Islet of Langerhans (tissue), 1 donor: ENCODE measurements around the gene RIPK3.

Experiments used
- FAIRE-seq: peaks from one replicate; lab custom pipeline; 2011; peaks lifted over from hg19 to GRCh38; lab: Jason Lieb, UNC

The RIPK3 gene

DNA sequence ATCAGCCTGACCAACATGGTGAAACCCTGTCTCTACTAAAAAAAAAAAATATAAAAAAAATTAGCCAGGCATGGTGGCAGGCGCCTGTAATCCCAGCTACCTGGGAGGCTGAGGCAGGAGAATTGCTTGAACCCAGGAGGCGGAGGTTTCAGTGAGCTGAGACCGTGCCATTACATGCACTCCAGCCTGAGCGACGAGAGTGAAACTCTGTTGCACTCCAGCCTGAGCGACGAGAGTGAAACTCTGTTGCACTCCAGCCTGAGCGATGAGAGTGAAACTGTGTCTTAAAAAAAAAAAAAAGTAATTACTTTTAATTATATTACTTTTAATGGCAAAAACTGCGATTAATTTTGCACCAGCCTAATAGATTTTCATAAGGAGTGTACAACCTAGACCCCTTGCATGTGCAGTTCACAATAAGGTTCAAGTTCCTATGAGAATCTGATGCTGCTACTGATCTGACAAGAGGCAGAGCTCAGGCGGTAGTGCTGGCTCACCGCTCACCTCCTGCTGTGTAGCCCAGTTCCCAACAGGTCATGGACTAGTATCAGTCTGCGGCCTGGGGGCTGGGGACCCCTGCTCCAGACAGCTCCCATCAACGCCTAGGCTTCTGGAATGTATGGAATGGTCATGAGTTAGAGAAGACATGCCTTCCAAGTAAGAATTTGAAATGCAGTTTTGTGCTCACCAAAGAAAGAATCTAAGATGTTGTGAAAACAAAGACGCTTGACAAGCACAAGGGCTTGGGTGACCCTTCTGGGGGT lies 18.4 kb downstream of the RIPK3 start:
- no peak for FAIRE-seq

DNA sequence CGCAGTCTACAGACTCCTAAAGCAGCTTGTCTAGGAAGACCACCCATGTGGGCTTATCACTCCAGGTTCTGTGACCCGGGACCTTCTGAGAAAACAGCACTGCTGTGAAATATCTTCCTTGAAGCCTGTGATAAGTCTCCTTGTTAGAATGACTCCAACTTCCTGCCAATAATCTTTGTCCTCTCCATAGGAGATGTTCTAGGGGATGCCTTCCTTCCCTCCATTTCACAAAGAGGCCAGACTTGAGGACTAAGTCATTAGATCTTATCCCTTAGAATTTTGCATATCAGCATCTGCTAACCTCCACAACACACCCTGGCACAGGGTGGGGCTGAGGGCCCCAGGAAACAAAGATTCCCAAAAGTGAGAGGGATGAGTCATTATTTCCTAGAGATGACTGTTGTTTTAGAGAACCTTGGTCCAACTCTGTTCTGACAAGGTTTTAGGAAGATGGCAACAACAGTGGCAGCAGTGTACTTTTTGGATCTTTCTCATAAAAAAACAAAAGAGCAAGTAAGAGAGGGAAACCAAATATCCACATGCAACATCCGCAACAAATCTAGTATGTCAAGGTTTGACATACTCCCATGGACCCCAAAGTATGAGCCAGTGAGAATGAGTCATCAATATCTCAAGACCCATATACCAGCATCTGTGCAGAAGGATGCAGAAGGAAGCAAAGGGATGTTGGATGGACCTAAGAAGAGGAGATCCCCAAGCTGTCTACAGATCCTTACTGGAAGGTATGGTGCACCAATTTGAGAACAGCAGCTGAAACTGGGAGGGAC lies 22.5 kb downstream of the RIPK3 start:
- no peak for FAIRE-seq

DNA sequence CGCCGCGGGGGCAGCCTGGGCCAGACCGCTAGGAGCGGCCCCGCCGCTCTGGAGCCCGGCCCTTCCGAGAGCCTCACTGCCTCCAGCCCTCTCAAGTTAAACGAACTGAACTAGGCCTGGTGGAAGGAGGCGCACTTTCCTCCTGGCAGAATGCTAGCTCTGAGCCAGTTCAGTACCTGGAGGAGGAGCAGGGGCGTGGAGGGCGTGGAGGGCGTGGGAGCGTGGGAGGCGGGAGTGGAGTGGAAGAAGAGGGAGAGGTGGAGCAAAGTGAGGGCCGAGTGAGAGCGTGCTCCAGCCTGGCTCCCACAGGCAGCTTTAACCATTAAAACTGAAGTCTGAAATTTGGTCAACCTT lies 23.2 kb downstream of the RIPK3 start:
- no peak for FAIRE-seq

DNA sequence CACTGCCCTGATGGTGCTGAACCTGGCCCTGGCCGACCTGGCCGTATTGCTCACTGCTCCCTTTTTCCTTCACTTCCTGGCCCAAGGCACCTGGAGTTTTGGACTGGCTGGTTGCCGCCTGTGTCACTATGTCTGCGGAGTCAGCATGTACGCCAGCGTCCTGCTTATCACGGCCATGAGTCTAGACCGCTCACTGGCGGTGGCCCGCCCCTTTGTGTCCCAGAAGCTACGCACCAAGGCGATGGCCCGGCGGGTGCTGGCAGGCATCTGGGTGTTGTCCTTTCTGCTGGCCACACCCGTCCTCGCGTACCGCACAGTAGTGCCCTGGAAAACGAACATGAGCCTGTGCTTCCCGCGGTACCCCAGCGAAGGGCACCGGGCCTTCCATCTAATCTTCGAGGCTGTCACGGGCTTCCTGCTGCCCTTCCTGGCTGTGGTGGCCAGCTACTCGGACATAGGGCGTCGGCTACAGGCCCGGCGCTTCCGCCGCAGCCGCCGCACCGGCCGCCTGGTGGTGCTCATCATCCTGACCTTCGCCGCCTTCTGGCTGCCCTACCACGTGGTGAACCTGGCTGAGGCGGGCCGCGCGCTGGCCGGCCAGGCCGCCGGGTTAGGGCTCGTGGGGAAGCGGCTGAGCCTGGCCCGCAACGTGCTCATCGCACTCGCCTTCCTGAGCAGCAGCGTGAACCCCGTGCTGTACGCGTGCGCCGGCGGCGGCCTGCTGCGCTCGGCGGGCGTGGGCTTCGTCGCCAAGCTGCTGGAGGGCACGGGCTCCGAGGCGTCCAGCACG lies 23.8 kb downstream of the RIPK3 start:
- no peak for FAIRE-seq

DNA sequence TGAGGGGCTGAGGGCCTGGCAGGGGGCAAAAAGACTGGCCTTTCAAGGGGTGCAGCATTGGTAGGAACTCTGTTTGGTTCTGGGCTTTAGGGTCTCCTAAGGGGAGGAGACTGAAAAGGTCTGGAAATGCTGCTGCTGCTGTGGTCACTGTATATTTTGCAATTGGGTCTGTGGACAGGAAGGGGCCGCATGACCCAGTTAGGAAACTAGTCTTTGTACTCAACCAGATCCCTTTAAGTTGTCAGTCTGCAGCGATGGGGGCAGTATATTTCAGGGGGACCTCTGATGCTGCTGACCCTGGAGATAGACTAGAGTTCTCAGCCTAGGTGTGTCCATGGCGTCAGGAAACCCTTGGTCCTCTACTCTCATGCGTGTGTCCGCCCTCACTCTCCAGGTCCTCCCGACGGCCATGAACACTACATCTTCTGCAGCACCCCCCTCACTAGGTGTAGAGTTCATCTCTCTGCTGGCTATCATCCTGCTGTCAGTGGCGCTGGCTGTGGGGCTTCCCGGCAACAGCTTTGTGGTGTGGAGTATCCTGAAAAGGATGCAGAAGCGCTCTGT lies 24.5 kb downstream of the RIPK3 start:
- no peak for FAIRE-seq

DNA sequence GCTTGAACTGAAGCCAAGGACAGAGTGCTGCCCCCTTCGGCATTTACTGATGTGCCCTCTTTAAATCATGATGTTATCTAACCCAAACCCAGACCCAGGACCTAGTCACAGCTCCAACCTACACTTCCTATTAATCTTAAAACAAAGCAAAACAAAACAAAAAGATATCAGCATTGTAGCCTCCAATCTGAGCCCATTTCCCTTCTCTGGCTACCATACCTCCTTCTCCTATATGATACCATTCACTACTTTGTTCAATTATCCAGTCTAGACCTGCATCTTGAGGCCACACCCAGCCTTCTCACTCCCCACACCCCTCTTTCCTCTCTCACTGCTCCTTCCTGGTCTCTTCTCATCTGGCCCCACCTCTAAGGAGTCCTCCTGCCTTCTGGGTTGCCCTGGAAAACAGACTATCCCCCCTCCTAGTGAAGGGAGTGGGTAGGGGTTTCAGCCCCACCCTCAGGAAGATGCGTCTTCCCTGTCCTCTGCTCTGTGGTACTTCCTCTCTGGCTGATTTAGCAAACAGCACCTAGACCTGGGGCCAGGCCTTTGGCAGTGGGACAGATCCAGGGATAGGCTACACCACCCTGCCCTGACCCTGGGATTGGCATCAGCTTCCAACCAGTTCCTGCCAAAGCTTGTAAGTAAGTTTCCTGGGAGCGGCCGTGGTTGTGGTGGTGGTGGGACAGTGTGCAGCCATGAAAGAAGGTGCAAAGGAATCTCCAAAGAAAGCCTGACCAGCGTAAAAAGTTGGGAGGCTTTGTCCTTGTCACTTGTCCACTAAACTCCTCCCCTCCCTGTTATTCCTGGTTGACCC lies 25.2 kb downstream of the RIPK3 start:
- FAIRE-seq: no peak

DNA sequence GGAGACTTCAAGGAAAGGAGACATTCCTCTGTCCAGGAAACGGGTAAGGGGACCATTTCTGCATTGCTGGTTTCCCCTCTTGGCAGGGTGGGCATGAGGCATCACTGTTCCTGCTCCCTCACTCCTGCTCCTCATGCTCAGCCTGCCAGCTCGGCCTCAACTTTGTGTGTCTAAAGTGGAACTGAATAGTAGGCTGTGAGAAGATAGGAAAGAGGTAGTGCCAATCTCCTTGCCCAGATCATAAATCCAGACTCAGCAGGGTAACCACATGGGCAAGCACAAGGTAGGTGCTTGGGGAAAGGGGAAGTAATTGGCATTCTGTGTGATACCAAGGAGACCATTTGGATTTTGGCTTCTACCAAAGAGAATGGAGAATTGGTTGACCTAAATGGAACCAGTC lies 25.9 kb downstream of the RIPK3 start:
- no peak for FAIRE-seq

DNA sequence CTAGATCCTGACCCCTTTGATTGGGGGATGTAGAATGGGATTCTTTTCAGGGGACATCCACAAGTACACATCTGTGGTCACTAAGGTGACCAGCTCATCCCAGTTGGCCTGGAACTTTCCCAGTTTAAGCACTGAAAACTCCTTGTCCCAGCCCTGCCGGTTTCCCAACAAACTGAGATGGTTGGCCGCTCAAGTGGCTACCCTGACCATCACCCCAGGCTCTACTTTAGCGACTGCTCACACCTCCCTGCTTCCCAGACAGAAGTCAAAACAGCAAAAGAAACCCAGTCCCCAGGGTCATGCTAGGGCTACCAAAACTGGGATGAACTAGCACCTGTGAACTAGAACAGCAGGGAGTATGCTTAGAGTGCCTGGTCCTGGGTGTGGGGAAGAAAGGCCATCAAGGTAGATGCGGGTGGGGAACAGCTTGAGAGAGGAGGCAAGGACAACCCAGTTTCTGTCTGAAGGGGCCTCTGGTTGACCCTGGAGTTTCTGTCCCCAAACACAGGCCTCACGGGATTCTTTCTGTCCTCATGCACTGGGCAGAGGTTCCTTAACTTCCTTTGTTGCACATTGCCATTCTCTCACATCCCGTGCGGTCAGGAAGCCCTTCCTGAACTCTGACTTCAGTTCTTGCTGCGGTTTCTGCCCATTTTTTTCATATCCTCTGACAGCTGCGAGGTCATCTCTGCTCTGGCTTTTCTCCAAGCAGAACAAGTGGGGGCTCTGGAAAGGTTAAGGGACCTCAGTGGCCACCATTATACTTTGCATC lies 26.9 kb downstream of the RIPK3 start:
- no peak for FAIRE-seq

DNA sequence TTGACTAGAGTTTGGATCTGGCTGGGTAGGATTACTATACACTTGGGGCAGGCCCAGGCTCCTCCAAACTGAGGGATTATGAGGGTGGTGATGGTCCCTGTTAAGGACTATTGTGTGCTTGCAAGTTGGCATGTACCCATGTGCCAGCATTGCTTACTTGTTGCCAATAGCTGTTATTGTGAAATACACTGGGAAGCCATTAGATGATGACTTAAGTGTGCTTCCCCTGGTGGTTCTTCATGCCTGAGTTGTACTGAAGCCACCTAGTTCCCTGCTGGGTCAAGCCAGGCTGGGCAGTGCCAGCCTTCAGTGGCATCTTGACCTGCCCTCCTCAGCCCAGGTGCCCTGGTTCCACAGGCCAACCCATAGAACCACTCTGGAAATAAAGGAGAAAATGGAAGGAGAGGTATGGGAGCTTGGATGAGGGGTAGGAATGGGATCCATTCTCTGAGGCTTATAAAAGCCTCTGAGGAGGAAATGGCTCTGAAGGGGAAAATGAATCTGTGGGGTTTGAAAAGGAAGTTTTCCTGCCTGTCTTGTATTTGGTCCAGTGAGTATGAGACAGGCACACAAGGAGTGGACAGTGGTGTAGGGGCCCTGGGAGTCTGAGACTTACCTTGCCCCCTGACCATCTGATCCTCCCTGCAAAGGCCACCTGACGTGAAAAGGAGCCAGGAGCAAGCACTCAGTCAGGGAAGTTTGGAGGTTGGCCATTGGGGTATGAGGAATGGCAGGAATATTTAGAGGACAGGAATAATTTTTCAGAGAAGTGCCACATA lies 27.8 kb downstream of the RIPK3 start:
- no peak for FAIRE-seq

DNA sequence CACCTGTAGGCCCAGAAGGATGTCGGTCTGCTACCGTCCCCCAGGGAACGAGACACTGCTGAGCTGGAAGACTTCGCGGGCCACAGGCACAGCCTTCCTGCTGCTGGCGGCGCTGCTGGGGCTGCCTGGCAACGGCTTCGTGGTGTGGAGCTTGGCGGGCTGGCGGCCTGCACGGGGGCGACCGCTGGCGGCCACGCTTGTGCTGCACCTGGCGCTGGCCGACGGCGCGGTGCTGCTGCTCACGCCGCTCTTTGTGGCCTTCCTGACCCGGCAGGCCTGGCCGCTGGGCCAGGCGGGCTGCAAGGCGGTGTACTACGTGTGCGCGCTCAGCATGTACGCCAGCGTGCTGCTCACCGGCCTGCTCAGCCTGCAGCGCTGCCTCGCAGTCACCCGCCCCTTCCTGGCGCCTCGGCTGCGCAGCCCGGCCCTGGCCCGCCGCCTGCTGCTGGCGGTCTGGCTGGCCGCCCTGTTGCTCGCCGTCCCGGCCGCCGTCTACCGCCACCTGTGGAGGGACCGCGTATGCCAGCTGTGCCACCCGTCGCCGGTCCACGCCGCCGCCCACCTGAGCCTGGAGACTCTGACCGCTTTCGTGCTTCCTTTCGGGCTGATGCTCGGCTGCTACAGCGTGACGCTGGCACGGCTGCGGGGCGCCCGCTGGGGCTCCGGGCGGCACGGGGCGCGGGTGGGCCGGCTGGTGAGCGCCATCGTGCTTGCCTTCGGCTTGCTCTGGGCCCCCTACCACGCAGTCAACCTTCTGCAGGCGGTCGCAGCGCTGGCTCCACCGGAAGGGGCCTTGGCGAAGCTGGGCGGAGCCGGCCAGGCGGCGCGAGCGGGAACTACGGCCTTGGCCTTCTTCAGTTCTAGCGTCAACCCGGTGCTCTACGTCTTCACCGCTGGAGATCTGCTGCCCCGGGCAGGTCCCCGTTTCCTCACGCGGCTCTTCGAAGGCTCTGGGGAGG lies 28.9 kb downstream of the RIPK3 start, which contains the start of gene LTB4R:
Gene LTB4R (plus strand): TSS at position 857 of the 959 bp plus-strand sequence. CDS start 4,150 bp downstream, outside the sequence.
- no peak for FAIRE-seq

DNA sequence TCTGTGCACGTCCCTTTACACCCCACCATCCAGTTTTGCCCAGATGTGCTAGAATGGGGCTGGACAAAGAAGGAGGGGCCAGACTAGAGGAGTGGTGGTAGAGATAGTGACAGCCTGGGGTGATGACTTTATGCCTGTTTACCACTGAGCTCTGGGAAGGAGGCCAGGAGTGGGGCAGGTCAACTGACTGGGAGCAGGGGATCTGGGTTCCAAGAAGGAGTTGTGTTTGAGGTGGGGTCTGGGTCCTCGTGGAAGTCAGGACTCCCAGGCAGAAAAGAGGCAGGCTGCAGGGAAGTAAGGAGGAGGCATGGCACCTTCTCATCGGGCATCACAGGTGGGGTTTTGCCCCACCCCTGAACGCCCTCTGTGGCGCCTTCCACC lies 29.5 kb downstream of the RIPK3 start:
- FAIRE-seq: no peak

DNA sequence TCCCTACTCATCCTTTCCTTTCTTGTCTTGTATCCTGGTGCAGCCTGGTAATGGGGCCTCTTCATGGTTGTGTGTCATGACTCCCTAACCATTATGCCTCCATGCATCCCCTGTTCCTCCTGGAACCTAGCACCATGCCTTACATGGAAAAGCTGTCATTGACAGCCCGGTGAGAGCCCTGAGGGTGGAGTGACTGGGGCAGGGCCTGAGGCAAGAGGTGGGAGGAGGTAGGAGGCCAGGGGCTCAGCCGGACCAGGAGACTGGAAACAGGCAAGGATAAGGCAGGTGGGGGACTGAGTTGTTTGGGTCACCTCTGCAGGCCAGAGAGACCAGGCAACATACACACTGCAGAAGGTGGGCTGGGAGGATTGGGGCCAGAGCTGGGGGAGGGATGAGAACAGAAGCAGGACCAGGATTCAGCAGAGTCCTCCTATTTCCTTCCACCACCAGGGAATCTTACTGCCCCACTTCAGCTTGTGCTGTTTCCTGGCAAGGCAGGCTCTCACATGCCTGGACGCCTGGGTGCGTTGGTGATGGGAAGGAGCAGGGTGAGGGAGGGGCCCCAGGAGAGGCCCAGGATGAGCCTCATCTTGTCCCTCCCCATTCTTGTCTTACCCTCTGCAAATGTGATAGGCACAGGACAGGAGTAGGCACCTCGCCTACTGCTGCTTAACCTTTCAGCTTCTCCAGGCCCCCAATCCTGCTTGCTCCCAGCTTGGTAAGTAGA lies 30.1 kb downstream of the RIPK3 start, which contains the start of gene LTB4R2:
Gene LTB4R2 (plus strand): TSS at position 603 of the 727 bp plus-strand sequence. CDS start 525 bp downstream, outside the sequence.
- no peak for FAIRE-seq

DNA sequence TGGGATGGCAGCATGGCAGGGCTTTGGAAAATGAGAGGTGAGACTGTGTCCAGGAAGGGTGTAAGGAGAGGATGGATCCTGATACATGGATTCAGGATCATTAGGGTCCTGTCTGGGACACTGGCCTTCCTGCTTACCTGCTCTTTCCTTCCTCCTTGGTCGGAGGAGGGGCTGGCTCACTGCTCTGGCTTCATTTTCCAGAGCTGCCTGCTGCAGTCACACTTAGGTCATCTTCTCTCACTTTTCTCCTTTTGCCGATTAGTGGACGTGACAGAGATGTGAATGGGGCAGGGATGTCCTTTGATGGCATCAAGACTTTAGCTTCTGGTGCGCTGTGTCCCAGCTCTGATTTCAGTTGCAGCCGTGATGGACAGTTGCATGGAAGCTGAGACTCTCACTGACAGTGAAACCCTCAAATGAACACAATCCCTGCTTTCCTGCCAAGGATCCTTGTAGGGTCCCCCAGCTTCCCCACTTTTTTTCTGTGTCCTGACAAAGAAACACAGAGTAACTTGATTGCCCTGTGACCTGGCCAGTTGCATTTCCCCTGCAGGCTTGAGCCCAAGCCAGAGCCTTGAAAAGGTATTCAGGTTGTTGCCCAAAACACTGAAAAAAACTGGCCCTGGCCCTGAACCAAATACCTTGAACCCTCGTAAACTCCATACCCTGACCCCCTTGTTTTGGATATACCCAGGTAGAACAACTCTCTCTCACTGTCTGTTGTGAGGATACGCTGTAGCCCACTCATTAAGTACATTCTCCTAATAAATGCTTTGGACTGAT lies 31.3 kb downstream of the RIPK3 start:
- FAIRE-seq: no peak

DNA sequence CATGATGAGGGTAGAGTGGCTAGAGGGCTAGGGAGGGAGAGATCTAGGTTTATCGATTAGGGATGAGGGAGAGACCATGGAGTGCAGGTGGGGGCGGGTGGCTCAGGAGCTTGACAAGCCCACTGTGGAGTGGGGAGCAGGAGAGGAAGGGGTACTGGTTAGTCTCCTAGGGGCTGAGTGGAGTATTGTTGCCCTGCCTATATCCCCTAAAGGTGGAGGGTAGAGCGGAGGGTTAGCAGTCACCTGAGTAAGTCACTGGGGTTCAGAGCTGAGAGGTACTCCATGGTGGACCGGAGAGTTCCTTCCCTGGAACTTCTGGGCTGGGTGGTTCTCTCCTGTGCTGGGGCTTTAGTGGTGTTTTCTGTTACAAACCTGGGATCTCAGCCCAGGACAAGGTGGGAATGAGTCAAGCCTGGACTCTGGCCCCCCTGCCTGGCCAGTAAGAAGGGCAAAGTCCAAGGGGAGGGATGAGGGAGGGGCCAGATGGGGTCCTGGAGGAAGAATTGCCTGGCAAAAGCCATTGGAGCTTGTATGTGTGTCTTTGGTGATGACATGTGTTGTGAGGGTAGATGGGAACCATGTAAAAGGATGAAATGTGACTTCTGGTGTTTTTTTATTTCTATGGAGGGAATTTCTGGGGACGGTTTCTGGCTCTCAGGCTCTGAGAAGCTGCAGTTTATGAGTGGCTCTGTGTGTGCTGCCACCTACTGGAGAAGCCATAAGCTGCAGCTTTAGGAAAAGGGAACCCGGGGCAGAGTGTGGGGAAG lies 32.0 kb downstream of the RIPK3 start, which contains the start of gene CIDEB:
Gene CIDEB (minus strand): TSS at position 403 of the 767 bp plus-strand sequence. CDS start 119 bp downstream, at position 284.
- no peak for FAIRE-seq

DNA sequence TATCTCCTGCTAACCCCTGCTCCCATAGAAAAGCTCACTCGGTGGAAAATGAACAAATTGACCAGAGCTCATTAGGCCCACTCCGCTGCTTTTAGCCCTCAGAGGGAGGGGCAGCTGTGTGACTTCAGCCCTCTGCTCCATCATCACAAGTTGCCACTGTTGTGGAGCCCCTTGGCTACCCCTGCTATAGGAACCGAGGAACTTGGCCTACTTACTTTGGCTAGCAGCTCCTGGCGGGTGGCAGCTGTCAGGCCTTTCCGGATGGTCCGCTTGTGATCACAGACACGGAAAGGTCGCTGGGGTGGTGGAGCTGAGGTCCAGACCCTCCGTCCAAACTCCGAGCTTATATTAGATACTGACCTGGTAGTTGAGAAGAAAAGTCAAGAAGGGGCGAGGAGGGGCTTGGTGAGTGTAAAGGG lies 32.6 kb downstream of the RIPK3 start:
- no peak for FAIRE-seq

DNA sequence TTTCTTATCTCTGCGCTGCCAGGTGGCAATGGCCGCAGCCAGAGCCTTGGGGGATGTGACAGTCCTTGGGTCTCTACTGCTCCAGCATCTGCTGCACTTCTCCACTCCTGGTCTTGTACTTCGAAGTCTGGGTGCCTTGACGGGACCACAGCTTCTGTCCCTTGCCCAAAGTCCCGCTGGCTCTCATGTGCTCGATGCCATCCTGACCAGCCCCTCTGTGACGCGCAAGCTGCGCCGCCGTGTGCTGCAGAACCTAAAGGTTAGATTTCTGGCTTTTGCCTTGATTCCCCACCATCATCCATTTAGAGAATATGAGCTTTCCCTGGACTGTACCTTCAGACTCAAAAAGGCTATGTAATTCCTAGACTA lies 35.8 kb downstream of the RIPK3 start:
- no peak for FAIRE-seq
